Endodermal cell (in vitro differentiated cells): ENCODE results near the gene HSD11B2. TPM values are rescaled to one million over a fixed set of nuclear protein-coding genes. Genes with fewer than 3 reads are reported as not detected.

Experiments
- DNase-seq: peaks from one replicate; pipeline ENCODE4 v3.0.0-alpha.2; 2017
- H3K27ac ChIP-seq: 2 replicates; pipeline ENCODE4 v1.5.1; 2013; ENCODE audit warnings: mild to moderate bottlenecking, low read depth, low read length, moderate library complexity
- H3K27me3 ChIP-seq: 2 replicates; pipeline ENCODE4 v1.6.1; 2013; ENCODE audit warnings: mild to moderate bottlenecking, low read length, moderate library complexity; ENCODE audit not compliant: insufficient read depth, control insufficient read depth, poor library complexity, severe bottlenecking
- H3K36me3 ChIP-seq: 2 replicates; pipeline ENCODE4 v1.7.0; 2013; ENCODE audit warnings: mild to moderate bottlenecking, low read length, moderate library complexity; ENCODE audit not compliant: control insufficient read depth, insufficient read depth
- H3K4me1 ChIP-seq: one replicate; pipeline ENCODE4 v1.7.0; 2013; ENCODE audit warnings: low read length; ENCODE audit not compliant: control insufficient read depth, insufficient read depth
- H3K4me3 ChIP-seq: 2 replicates; pipeline ENCODE4 v1.5.1; 2013; ENCODE audit warnings: mild to moderate bottlenecking, low read length, moderate library complexity
- H3K9ac ChIP-seq: 2 replicates; pipeline ENCODE4 v1.6.1; 2013; ENCODE audit warnings: mild to moderate bottlenecking, low read length, moderate library complexity; ENCODE audit not compliant: poor library complexity, severe bottlenecking; ENCODE audit errors: extremely low read depth
- H3K9me3 ChIP-seq: 2 replicates; pipeline ENCODE4 v1.6.1; 2013; ENCODE audit warnings: mild to moderate bottlenecking, low read length, moderate library complexity; ENCODE audit not compliant: control insufficient read depth
- H3K27ac Mint-ChIP-seq: 2 replicates; pipeline ENCODE4 v1.8.0; 2020; ENCODE audit warnings: mixed read lengths
- H3K27me3 Mint-ChIP-seq: 2 replicates; pipeline ENCODE4 v1.8.0; 2021; ENCODE audit warnings: mild to moderate bottlenecking, mixed read lengths; ENCODE audit not compliant: insufficient read depth
- H3K36me3 Mint-ChIP-seq: 2 replicates; pipeline ENCODE4 v1.8.0; 2020; ENCODE audit warnings: low read depth, mixed read lengths
- H3K4me1 Mint-ChIP-seq: 2 replicates; pipeline ENCODE4 v1.8.0; 2020; ENCODE audit warnings: mixed read lengths
- H3K4me3 Mint-ChIP-seq: 2 replicates; pipeline ENCODE4 v1.8.0; 2020; ENCODE audit warnings: mild to moderate bottlenecking, moderate library complexity, mixed read lengths
- H3K9me3 Mint-ChIP-seq: 2 replicates; pipeline ENCODE4 v1.8.0; 2020; ENCODE audit warnings: mild to moderate bottlenecking, mixed read lengths
- CTCF ChIP-seq: fragments of 200-600 bp; sonication (generic); conservative IDR thresholded peaks from 2 replicates; pipeline ENCODE4 v1.5.0; 2021; ENCODE audit warnings: antibody characterized with exemption, mild to moderate bottlenecking
- whole genome bisulfite sequencing, 2 experiments: methylation state at CpG; one replicate each; pipeline versions ENCODE4 v1.1.5 to v1.1.7; 2013; ENCODE audit warnings: missing lambda C conversion rate in 2 of 2, mixed read lengths in 1 of 2; ENCODE audit not compliant: insufficient coverage in 1 of 2, insufficient read length in 1 of 2; 5-methylcytosine and 5-hydroxymethylcytosine counted together
- total RNA-seq, 2 donors: library from RNA; stranded (reverse); fragmentation: NEBNext Ultra II Directional in 1 of 2; extraction: Animal tissue kit (Norgen Biotek cat#: 25700) in 1 of 2; gene quantifications; 2 replicates in 1 of 2; 3 replicates in 1 of 2; pipeline ENCODE4 v1.2.1, GENCODE V29; 2021

The HSD11B2 gene
- total RNA-seq, 2 donors from 2014 or later, result 10.4 to 14.7 TPM

GRCh38 chr16:67445441-67445912 lies 14.6 kb downstream of the HSD11B2 start:
- H3K9me3 Mint-ChIP-seq, result no peaks in the 10 kb centered on the region
- WGBS, 2 experiments, result 86% methylated on average over 3 of the region's 3 CpGs; no CpG with 5 or more reads in 1 of the 2 experiments
- Histone ChIP-seq H3K36me3 (peaks cover 24% of the 10 kb centered on the region), H3K27ac (no peak overlapping the region), H3K9ac (no peak overlapping the region), H3K9me3 (no peaks in the 10 kb centered on the region), H3K27me3 (no peaks in the 10 kb centered on the region), H3K4me1 (no peaks in the 10 kb centered on the region), H3K4me3 (no peak overlapping the region)
- H3K36me3 Mint-ChIP-seq, result peaks cover 23% of the 10 kb centered on the region
- TF ChIP-seq CTCF, result no peak
- H3K27ac Mint-ChIP-seq, result no peak overlapping the region
- no peak overlapping the region for H3K4me3 Mint-ChIP-seq
- H3K4me1 Mint-ChIP-seq, result peaks cover 3% of the 10 kb centered on the region
- no peak for DNase-seq
- no peaks in the 10 kb centered on the region for H3K27me3 Mint-ChIP-seq

- Mint-ChIP-seq H3K4me3 (no peak overlapping the region), H3K27ac (no peak overlapping the region), H3K9me3 (no peaks in the 10 kb centered on the region), H3K36me3 (peaks cover 28% of the 10 kb centered on the region), H3K4me1 (peaks cover 3% of the 10 kb centered on the region), H3K27me3 (no peaks in the 10 kb centered on the region)
- Histone ChIP-seq H3K36me3 (peaks cover 24% of the 10 kb centered on the region), H3K9me3 (no peaks in the 10 kb centered on the region), H3K27ac (no peak overlapping the region), H3K4me3 (no peak overlapping the region), H3K9ac (no peak overlapping the region), H3K27me3 (no peaks in the 10 kb centered on the region), H3K4me1 (no peaks in the 10 kb centered on the region)
- no peak for TF ChIP-seq CTCF
- no peak for DNase-seq
- 91 to 95% methylated on average over 4 to 12 of the region's 12 CpGs for WGBS, 2 experiments
Measured at GRCh38 chr16:67445913-67446907, 15.3 kb downstream of the HSD11B2 start.

- Mint-ChIP-seq H3K4me3 (no peak overlapping the region), H3K27me3 (no peaks in the 10 kb centered on the region), H3K36me3 (peaks cover 28% of the 10 kb centered on the region), H3K4me1 (peaks cover 3% of the 10 kb centered on the region), H3K27ac (no peak overlapping the region), H3K9me3 (no peaks in the 10 kb centered on the region)
- Histone ChIP-seq H3K27ac (no peak overlapping the region), H3K9ac (no peak overlapping the region), H3K4me1 (no peaks in the 10 kb centered on the region), H3K27me3 (no peaks in the 10 kb centered on the region), H3K4me3 (no peak overlapping the region), H3K36me3 (peaks cover 31% of the 10 kb centered on the region), H3K9me3 (no peaks in the 10 kb centered on the region)
- no peak for DNase-seq
- no peak for TF ChIP-seq CTCF
- 98 to 99% methylated on average over 7 to 8 of the region's 8 CpGs for WGBS, 2 experiments
Measured at GRCh38 chr16:67446968-67447507, 16.1 kb downstream of the HSD11B2 start.
